Inflammatory macrophage (primary cell): ENCODE data around the gene DGUOK.
"Not testable (repeated sequence)": the region's sequence is repeated elsewhere in the genome, so short reads cannot be mapped to it uniquely, and the experiment has no call there.

Experiments used
- DNase-seq, 2 donors: peaks; one replicate each; pipeline ENCODE4 v3.0.0-alpha.2; 2020 to 2022

Gene DGUOK

DNA sequence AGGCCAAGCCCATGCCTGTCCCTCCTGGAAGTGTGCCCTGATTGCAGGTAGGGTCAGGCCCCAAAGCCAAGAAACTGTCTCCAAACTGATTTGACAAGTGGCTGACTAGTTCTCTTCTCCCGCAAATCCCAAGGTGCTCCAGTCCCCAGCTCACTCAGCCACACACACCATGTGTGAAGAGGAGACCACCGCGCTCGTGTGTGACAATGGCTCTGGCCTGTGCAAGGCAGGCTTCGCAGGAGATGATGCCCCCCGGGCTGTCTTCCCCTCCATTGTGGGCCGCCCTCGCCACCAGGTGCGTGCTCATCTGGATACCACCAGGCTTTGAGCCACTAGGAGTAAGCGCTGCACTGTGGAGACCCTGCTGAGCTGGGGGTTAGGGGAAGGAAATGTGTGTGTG is 25.5 kb upstream of the DGUOK start:
- no peak for DNase-seq

DNA sequence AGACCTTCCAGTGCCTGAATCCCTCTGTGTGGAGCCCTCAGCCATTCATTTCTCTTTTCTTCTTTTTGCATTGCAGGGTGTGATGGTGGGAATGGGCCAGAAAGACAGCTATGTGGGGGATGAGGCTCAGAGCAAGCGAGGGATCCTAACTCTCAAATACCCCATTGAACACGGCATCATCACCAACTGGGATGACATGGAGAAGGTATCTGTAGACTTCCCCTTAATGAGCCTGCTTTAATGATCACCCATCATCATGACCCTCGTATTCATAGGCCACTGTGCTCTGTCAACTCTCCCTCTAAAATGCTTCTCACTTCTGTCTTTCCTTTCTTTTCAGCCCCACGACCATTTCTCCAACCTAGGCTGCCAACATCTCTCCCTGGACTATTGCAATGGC is 24.4 kb upstream of the DGUOK start:
- DNase-seq = no peak

DNA sequence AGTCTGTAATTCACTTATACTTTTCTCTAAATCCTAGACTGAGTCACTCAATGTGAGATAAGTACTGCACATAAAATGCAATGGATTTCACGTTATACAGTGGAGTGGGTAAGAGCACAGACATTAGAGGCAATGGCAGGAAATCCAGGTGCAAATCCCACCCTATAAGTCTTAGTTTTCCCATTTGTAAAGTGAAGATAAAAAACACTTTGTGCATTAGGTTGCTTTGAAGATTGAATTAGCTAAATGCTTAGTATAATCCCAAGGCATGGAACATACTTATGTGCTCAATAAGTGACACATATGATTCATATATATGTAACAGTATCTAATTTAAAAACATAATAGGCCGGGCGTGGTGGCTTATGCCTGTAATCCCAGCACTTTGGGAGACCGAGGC is 23.4 kb upstream of the DGUOK start:
- DNase-seq = no peak

DNA sequence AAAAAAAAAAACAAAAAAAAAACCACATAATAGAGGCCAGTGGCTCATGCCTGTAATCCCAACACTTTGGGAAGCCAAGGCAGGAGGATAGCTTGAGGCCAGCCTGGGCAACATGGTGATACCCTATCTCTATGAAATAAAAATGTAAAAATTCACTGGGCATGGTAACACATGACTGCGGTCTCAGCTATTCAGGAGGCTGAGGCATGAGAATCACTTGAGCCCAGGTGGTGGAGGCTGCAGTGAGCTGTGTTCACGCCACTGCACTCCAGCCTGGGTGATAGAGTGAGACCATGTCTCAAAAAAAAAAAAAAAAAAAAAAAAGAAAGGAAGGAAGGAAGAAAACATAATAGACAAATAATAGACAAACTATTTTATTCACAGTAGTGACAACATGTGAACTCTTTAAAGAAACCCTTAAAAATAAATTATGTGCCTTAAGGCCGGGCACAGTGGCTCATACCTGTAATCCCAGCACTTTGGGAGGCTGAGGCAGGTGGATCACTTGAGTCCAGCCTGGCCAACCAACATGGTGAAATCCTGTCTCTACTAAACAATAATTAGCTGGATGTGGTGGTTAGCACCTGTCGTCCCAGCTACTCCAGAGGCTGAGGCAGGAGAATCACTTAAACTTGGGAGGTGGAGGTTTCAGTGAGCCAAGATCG is 22.6 kb upstream of the DGUOK start:
- not testable (repeated sequence) for DNase-seq

DNA sequence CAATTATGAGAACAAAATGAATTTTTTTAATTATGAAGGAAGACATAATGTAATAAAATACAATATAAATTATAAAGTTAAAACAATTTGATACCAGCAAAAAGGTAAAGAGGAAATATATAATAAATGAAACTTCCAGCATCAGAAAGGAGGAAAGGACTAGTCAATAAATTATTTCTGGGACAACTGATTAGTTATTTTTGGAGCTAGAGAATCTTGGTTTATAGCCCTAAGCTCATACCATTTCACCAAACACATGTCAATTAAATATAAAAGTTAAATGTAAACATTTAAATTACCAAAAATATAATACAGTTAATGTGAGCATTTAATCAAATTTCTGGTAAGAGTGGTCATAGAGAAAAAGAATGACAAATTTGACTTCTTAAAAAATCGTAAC is 21.7 kb upstream of the DGUOK start:
- no peak for DNase-seq

DNA sequence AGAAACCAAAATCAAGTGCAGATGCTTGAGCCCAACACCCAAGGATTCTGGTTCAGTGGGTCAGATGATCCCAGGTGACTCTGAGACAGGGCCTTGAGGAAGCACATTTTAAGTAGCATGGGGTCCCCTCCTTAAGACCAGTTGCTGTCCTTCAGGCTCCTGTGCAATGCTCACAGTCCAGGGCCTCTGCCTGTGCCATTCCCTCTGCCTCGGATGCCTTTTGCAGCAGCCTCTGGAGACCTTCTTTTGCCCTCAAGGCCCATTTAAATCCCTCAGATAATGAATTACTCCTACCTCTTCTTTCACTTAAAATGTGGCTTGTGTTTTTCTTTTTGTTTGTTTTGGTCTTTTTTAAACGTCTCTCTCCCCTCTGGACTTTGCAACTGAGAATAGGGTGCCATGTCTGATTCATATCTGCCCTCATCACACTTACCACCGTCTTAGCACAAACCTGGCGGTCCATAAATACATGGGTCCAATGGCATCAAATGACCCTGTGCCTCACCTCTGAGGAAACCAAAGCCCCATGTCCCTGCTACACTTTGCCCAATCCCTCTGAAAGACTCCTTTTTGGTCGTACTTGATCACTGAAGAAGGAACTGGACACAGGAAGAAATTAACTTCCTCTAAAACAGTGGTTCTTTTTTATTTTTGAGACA is 19.7 kb upstream of the DGUOK start:
- no peak for DNase-seq

DNA sequence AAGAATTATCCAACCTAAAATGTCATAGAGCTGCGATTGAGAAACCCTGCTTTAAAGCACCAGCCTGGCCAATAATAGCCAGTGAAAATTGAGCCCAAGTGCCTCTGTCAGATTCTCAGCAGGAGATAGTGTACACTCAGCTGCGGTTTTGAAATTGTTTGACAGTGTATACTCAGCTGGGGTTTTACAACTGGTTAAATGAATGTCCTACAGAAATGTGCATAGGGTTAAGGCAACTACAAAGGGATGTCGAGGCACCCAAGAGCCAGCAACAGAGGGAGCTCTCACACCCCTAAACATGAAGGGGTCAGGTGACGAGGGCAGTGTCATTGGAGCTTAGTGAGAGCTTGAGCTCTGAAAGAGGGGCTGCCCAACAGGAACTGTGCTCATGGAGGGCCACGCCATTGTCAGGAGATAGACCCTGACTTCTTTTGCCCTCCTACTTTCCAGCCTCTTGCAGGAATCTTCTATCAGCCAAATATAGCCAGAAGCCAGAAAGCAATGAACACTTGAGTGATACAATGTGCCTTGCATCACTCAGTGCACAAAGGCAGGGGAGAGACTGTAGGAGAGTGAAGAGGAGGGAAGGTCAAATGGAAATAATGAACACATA is 18.7 kb upstream of the DGUOK start:
- peak in 1 of 2 donors; percentile 21 for DNase-seq

DNA sequence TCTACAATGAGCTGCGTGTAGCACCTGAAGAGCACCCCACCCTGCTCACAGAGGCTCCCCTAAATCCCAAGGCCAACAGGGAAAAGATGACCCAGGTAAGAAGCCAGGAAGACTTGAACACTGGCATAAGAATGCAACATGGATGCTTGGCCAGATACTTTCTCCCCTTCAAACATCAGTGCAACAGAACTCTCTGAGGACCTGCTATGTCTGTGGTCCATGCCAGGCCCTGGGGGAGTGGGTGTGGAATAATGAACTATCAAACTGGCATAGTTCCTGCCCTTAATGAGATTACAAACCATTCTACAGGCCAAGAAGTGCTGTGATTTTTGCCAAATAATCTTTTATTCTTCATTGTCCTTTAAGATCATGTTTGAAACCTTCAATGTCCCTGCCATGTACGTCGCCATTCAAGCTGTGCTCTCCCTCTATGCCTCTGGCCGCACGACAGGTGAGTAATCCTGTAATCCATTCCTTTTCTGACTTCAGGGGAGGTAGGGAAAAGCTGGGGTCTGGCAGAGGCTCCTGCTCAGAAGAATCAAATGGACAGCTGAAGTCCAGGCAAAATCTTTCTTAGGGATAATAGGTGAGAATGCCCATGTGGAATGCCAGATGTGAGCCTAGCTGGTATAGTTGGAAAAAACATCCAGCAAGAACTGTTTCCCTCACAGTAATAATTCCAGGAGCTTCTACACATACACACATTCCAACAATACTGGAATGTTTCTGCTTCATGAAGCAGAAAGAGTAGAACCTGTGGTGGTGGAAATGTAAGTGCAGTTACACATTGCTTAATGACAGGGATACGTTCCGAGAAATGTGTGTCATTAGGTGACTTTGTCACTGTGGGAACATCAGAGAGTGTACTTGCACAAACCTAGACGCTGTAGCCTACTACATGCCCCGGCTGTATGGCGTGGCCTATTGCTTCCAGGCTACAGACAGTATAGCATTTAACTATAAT is 17.7 kb upstream of the DGUOK start:
- no peak for DNase-seq

DNA sequence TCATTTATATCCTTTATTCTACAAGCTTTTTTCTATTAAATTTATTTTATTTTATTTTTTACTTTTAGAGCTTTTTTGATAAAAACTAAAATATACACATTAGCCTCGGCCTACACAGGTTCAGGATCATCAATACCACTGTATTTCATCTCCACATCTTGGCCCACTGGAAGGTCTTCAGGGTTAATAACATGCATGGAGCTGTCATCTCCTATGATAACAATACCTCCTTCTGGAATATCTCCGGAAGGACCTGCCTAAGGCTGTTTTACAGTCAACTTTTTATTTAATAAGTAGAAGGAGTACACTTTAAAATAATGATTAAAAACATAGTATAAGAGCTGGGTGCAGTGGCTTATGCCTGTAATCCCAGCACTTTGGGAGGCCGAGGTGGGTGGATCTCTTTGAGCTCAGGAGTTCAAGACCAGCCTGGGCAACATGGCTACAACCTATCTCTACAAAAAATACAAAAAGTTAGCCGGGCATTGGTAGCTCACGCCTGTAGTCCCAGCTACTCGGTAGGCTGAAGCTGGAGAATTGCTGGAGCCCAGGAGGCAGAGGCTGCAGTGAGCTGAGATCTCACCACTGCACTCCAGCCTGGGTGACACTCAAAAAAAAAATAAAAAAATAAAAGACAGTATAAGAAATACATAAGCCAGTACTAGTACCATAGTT is 15.7 kb upstream of the DGUOK start:
- DNase-seq = no peak

DNA sequence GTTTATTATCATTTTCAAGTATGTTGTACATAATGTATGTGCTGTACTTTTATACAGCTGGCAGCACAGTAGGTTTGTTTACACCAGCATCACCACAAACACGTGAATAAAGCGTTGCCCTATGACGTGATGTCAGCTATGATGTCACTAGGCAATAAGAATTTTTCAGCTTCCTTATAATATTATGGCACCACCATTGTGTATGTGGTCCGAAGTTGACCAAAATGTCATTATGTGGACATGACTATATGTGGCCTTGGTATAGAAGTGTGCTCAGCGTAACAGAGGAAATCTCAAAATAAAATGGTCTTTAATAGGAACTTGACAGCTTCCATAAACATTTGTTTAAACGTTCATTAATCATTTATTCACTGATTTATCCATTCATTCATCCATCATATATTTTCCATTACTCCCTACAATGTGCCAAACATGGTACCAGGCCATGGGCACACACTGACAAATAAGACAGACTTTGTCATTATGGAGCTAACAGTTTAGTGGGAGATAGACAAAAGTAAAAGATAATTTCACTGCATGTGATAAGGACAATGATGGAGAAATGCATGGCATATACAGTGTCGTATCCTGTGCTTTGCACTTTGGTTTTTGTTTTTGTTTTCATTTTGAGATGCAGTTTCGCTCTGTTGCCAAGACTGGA is 15.0 kb upstream of the DGUOK start:
- no peak for DNase-seq

DNA sequence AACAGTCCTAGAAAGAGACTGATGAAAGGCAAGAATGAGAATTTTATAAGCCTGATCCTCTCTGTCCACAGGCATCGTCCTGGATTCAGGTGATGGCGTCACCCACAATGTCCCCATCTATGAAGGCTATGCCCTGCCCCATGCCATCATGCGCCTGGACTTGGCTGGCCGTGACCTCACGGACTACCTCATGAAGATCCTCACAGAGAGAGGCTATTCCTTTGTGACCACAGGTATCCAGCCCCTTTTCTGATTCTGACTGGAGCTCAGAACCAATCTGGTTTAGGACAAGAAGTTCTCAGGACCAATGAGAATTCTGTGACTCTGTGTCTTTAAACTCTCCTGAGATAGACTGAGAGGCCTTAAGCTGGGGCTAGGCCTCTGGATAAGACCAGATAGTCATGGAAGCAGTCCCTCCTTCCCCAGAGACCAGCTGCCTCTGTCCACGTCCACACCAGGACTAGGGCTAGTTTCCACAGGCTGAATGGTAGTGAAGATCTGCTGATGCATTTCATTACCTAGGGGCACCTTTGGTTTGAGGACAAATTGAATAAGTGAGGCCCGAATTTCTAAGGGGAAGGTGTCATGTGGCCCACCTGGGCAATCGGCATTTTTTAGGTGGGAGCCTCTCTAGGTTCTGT is 13.1 kb upstream of the DGUOK start:
- no peak for DNase-seq

DNA sequence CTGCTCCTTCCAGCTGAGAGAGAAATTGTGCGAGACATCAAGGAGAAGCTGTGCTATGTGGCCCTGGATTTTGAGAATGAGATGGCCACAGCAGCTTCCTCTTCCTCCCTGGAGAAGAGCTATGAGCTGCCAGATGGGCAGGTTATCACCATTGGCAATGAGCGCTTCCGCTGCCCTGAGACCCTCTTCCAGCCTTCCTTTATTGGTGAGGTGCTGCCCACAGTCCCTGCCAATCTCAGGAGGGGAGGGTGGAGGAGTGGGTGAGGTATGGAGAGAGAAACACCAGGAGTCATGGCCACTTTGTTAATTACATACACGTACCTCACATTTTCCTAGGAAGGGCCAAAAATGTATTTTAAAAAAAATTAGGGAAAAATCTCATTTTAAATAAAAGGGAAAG is 12.0 kb upstream of the DGUOK start:
- no peak for DNase-seq

DNA sequence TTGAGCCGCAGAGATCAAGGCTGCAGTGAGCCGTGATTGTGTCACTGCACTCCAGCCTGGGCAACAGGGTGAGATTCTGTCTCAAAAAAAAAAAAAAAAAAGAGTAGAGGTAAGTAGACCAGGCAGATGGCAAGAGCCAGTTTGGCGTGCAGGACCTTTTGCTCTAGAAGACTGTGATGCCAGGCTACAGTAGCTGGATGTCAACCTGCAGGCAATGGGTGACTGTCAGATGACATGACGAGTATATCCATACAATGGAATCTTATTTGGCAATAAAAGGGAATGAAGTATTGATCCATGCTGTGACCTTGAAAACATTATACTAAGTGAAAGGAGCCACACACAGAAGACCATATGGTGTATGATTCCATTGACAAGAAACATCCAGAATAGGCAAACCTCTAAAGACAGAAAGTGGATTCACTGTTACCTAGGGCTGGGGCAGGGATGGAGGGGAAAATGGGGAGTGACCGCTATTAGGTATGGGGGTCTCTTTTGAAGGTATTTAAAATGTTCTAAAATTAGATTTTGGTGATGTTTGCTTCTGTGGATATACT is 11.2 kb upstream of the DGUOK start:
- DNase-seq = no peak

DNA sequence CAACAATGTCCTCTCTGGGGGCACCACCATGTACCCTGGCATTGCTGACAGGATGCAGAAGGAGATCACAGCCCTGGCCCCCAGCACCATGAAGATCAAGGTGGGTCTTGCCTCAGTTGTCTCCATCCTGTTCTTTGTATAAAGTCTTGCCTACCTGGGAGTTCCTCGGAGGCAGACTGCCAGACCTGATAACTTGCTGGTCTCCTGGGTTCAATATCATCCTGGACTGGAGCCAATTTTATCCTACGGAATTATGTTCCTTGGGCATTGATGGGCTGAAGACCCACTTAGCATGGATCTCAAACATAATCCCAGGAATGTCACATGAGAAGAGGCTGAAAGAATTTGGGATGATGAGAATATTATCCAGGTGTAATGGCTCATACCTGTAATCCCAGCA is 10.0 kb upstream of the DGUOK start:
- DNase-seq = no peak

DNA sequence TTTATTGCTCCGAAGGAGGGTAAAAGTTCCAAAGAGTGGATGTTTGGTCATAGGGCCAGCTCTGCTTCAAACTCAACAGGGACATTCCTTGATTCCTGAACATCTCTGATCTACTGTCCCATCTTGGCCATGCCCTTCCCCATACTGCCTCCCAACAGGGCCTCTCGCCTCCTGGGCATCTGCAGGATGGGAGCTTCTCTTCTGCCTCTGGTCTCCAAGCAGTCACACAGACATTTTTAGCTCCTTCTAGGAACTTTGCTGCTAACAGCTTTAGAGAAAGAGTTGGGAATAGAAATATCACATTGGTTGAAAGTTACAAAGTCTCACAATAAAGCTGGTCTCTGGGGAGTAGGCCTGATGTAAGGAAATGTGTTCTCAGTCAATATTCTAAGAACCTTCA is 9.4 kb upstream of the DGUOK start:
- DNase-seq = no peak

DNA sequence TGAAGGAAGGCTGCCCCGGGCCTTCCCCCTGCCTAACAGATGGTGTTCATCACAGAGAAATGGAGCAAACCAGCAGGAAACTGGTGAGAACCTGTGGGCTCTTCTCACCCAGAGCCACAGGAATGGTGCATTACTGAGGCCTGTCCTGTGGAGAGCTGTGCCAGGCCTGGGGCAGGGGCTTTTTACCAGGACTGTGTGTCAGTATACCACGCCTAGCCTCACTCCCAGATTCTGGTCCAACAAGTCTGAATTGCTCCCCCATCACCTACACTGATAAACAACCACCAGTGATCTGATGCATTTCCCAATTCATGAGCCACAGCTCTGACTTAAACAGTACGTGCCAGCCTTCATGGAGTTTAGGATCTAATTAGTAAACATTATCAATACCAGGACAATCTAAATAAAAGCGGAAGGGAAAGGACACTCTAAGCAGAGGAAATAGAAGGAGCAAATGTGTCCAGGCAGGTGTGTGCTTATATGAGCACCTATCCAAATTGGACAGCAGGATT is 8.9 kb upstream of the DGUOK start:
- no peak for DNase-seq

DNA sequence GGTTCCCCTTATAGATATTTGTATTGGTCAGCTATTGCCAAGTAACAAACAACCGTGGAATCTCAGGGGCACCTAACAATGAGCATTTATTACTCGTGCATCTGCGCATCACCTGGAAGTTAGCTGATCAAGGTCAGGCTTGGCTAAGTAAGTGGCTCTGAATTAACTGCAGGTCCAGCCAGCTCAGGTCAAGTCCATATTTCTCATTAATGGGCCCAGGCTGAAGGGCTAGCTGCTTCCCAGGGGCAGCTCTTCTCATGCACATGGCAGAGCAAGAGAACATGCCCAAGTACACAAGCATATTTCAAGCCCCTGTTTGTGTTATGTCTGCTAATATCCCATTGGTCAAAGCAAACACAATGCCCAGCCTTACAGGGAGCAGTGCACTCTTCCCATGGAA is 7.8 kb upstream of the DGUOK start:
- DNase-seq = no peak

DNA sequence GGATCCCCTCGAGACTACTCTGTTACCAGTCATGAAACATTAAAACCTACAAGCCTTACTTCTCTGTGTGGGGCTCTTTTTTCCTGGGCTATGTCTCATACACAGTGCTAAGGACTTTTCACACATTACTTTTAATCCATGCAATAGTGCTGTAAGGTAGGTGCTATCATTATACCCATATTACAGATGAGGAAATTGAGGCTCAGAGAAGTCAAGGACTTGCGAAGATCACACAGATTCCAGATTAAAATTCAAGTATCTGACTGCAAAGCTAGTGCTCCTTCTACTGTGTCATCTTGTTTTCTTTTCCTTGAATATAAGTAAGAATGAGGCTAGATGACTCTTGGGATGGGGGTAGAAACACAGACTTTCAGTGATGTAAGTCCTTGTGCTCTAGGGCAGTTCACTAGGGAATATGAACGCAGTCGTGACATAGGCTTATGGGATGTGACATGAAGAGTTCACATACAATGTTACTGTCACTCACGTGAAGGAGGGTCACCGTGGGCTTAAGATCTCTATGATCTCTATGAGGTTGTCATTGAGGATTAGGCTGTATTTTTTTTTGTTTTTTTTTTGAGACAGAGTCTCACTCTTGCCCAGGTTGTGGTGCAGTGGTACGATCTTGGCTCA is 7.0 kb upstream of the DGUOK start:
- no peak for DNase-seq

DNA sequence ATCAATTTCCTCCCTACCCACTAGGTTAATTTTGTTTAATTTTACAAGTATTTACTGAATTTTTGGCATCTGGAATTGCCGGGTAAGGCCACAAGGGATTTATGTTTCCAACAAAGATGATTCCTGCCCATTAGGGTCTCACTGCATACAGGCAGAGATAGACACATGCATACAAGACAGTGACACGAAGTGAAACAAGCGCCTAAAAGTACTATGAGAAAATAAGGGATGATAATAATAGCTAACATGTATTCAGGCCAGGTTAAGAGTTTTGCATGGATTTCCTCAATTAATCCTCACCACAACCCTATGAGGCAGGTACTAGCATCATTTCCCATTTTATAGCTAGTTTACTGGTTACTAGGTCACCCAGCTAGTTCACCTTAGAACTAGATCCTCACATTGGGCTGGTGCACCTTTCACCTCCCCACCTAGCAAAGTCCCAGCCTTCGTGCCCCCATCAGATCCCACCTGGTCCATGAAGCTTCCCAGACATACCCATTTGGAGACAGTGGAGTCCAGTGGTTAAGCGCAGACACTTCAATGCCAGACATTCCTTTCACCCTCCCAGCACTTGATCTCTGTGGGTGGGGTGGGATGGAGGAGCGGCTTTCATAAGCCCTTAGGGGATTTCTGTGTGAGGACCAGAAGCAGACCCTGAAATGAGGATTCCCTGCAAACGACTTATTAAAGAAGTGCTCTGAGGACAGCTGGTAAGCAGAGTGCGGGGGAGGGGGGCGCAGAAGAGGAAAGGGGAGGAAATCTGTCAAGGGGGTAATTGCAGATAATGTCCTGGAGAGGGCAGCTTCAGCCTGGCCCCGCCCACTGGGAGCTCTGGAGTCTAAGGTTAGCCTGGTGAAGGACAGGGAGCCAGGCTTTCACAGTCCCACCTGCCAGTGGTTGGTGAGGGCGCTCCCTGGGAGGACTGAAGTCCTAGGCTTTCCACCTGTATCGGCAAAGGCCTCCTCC is 5.8 kb upstream of the DGUOK start:
- DNase-seq = peak in 1 of 2 donors; percentile 38
